ENCODE measurements around the gene RNU5B-1. TPM values are rescaled to one million over a fixed set of nuclear protein-coding genes. Genes with fewer than 3 reads are reported as not detected.

The RNU5B-1 gene
- polyA plus RNA-seq, 1 of the 3 experiments (the other 2 are of a cell fraction) = not detected

Small RNA genes within 50 kb of the gene (small RNA-seq; reads per million reads assigned to genes)
- 32.5 to 2,443 (median 184) reads per million in 7 experiments for gene RNU5A-1
- 35.6 to 1,462 (median 129) reads per million in 7 experiments for gene RNU5B-1
- gene SNORA24B = 0 to 31.5 (median 2.2) reads per million in 7 experiments

Other genes starting within 250 kb of the RNU5B-1 start
- gene RASL12, start 236.7 kb upstream of the RNU5B-1 start, polyA plus RNA-seq (2012; rRNA removed) = not detected in 2 replicates
- not detected in 2 replicates for gene KBTBD13, start 227.9 kb upstream of the RNU5B-1 start, polyA plus RNA-seq (2012; rRNA removed)
- gene UBAP1L, start 189.5 kb upstream of the RNU5B-1 start, polyA plus RNA-seq (2012; rRNA removed) = 1.8 and 1.9 TPM in 2 replicates
- gene PDCD7, start 170.9 kb upstream of the RNU5B-1 start, polyA plus RNA-seq (2012; rRNA removed) = 15.3 and 17.5 TPM in 2 replicates
- 12.9 and 17.3 TPM in 2 replicates for gene CLPX, start 119.3 kb upstream of the RNU5B-1 start, polyA plus RNA-seq (2012; rRNA removed)
- gene CILP, start 93.2 kb upstream of the RNU5B-1 start, polyA plus RNA-seq (2012; rRNA removed) = 0.03 and 0.15 TPM in 2 replicates
- 6.3 and 6.5 TPM in 2 replicates for gene PARP16, start 17.8 kb upstream of the RNU5B-1 start, polyA plus RNA-seq (2012; rRNA removed)
- not detected in 2 replicates for gene RNU5A-1, start 8.6 kb upstream of the RNU5B-1 start, polyA plus RNA-seq (2012; rRNA removed)
- 0.37 and 0.43 TPM in 2 replicates for gene IGDCC3, start 73.3 kb downstream of the RNU5B-1 start, polyA plus RNA-seq (2012; rRNA removed)
- 0.15 and 0.21 TPM in 2 replicates for gene IGDCC4, start 118.3 kb downstream of the RNU5B-1 start, polyA plus RNA-seq (2012; rRNA removed)
- 13.9 and 14.1 TPM in 2 replicates for gene DPP8, start 213.0 kb downstream of the RNU5B-1 start, polyA plus RNA-seq (2012; rRNA removed)
- gene HACD3, start 225.8 kb downstream of the RNU5B-1 start, polyA plus RNA-seq (2012; rRNA removed) = 45.7 and 58.6 TPM in 2 replicates

Measured in SK-N-SH (cell line).